NK-92 (cell line): Measurements from ENCODE around the gene TMEM218.

Experiments
- DNase-seq: peaks from one replicate; lab custom pipeline; 2025; ENCODE audit not compliant: unreplicated experiment; lab: John Stamatoyannopoulos, UW

Gene TMEM218

GRCh38 chr11:125076378-125076945, 35.0 kb downstream of the TMEM218 start:
- DNase-seq = no peak

- DNase-seq = no peak
Measured at GRCh38 chr11:125075900-125076317, 35.5 kb downstream of the TMEM218 start.

GRCh38 chr11:125075242-125075625, 36.2 kb downstream of the TMEM218 start:
- no peak for DNase-seq

- no peak for DNase-seq
Measured at GRCh38 chr11:125074511-125075241, 36.8 kb downstream of the TMEM218 start.

GRCh38 chr11:125073616-125074483, 37.6 kb downstream of the TMEM218 start:
- no peak for DNase-seq

- no peak for DNase-seq
Measured at GRCh38 chr11:125072961-125073590, 38.4 kb downstream of the TMEM218 start.

- no peak for DNase-seq
Measured at GRCh38 chr11:125072218-125072960, 39.0 kb downstream of the TMEM218 start.

- DNase-seq = no peak
Measured at GRCh38 chr11:125071846-125072217, 39.6 kb downstream of the TMEM218 start.

- no peak for DNase-seq
Measured at GRCh38 chr11:125071435-125071834, 40.0 kb downstream of the TMEM218 start.

- DNase-seq = no peak
Measured at GRCh38 chr11:125070699-125071254, 40.6 kb downstream of the TMEM218 start.

- no peak for DNase-seq
Measured at GRCh38 chr11:125069796-125070195, 41.6 kb downstream of the TMEM218 start.

GRCh38 chr11:125069008-125069407, 42.4 kb downstream of the TMEM218 start:
- DNase-seq = no peak

GRCh38 chr11:125068368-125068767, 43.1 kb downstream of the TMEM218 start:
- no peak for DNase-seq

- no peak for DNase-seq
Measured at GRCh38 chr11:125064070-125064469, 47.4 kb downstream of the TMEM218 start.

GRCh38 chr11:125063429-125064043, 47.9 kb downstream of the TMEM218 start:
- DNase-seq = no peak

GRCh38 chr11:125062931-125063428, 48.4 kb downstream of the TMEM218 start, which contains the start of gene SLC37A2:
Gene SLC37A2 (plus strand): TSS chr11:125063305. CDS start chr11:125063368, 63 bp downstream.
- DNase-seq = no peak

- DNase-seq = no peak
Measured at GRCh38 chr11:125062218-125062930, 49.1 kb downstream of the TMEM218 start.

GRCh38 chr11:125061281-125061680, 50.1 kb downstream of the TMEM218 start:
- DNase-seq = no peak

GRCh38 chr11:125057693-125058016, 53.8 kb downstream of the TMEM218 start:
- DNase-seq = no peak
